Astrocyte (in vitro differentiated cells and primary cell): ENCODE measurements around the gene FSTL4. TPM values are rescaled to one million over a fixed set of nuclear protein-coding genes. Genes with fewer than 3 reads are reported as not detected.

Experiments
- DNase-seq: peaks from one replicate; pipeline ENCODE4 v3.0.0-alpha.2; 2010; ENCODE audit warnings: low read depth
- FAIRE-seq: peaks from 2 replicates; lab custom pipeline; 2011; peaks lifted over from hg19 to GRCh38; lab: Jason Lieb, UNC
- H2AFZ ChIP-seq: 2 replicates; pipeline ENCODE4 v1.6.0; 2012; ENCODE audit warnings: low read depth, low read length, inconsistent platforms
- H3K27ac ChIP-seq: 2 replicates; pipeline ENCODE4 v1.5.1; 2011; ENCODE audit warnings: low read depth, low read length, inconsistent platforms
- H3K27me3 ChIP-seq: 2 replicates; pipeline ENCODE4 v1.6.0; 2011; ENCODE audit warnings: low read length, inconsistent platforms; ENCODE audit not compliant: insufficient read depth
- H3K36me3 ChIP-seq: 2 replicates; pipeline ENCODE4 v1.5.1; 2011; ENCODE audit warnings: low read length, inconsistent platforms; ENCODE audit not compliant: insufficient read depth
- H3K4me1 ChIP-seq: 2 replicates; pipeline ENCODE4 v1.5.1; 2011; ENCODE audit warnings: low read length, inconsistent platforms; ENCODE audit not compliant: insufficient read depth
- H3K4me2 ChIP-seq: 2 replicates; pipeline ENCODE4 v1.6.0; 2012; ENCODE audit warnings: low read length, inconsistent platforms
- H3K4me3 ChIP-seq: 2 replicates; pipeline ENCODE4 v1.5.1; 2011; ENCODE audit warnings: low read depth, mild to moderate bottlenecking, low read length, inconsistent platforms; ENCODE audit not compliant: insufficient read depth
- H3K79me2 ChIP-seq: 2 replicates; pipeline ENCODE4 v1.6.0; 2012; ENCODE audit warnings: mild to moderate bottlenecking, low read length, inconsistent platforms; ENCODE audit not compliant: insufficient read depth
- H3K9ac ChIP-seq: 2 replicates; pipeline ENCODE4 v1.6.0; 2012; ENCODE audit warnings: mild to moderate bottlenecking, low read length, inconsistent platforms
- H3K9me3 ChIP-seq: 2 replicates; pipeline ENCODE4 v1.5.1; 2012; ENCODE audit warnings: low read depth, mild to moderate bottlenecking, low read length, inconsistent platforms; ENCODE audit not compliant: insufficient read depth
- H4K20me1 ChIP-seq: 2 replicates; pipeline ENCODE4 v1.6.0; 2012; ENCODE audit warnings: low read length, inconsistent platforms; ENCODE audit not compliant: insufficient read depth
- H3K27ac Mint-ChIP-seq: one replicate; pipeline ENCODE4 v1.8.0; 2021; ENCODE audit warnings: mild to moderate bottlenecking, mixed read lengths; ENCODE audit not compliant: unreplicated experiment
- H3K27me3 Mint-ChIP-seq: one replicate; pipeline ENCODE4 v1.8.0; 2021; ENCODE audit warnings: low read depth, mixed read lengths; ENCODE audit not compliant: unreplicated experiment
- H3K36me3 Mint-ChIP-seq: one replicate; pipeline ENCODE4 v1.8.0; 2021; ENCODE audit warnings: low read depth, mixed read lengths; ENCODE audit not compliant: unreplicated experiment
- H3K4me1 Mint-ChIP-seq: one replicate; pipeline ENCODE4 v1.8.0; 2021; ENCODE audit warnings: low read depth, mixed read lengths; ENCODE audit not compliant: unreplicated experiment
- H3K4me3 Mint-ChIP-seq: one replicate; pipeline ENCODE4 v1.8.0; 2021; ENCODE audit warnings: mild to moderate bottlenecking, moderate library complexity, mixed read lengths; ENCODE audit not compliant: unreplicated experiment
- H3K9me3 Mint-ChIP-seq: one replicate; pipeline ENCODE4 v1.8.0; 2021; ENCODE audit warnings: mild to moderate bottlenecking, mixed read lengths; ENCODE audit not compliant: unreplicated experiment
- CTCF ChIP-seq: IDR thresholded peaks from 2 replicates; pipeline ENCODE4 v1.5.1; 2011; ENCODE audit warnings: low read depth, mild to moderate bottlenecking, inconsistent platforms, low read length, moderate library complexity; ENCODE audit not compliant: insufficient read depth
- EZH2 ChIP-seq: IDR thresholded peaks from 2 replicates; pipeline ENCODE4 v1.6.1; 2012; ENCODE audit warnings: mild to moderate bottlenecking, low read length, inconsistent platforms; ENCODE audit not compliant: insufficient read depth
- total RNA-seq: library from RNA; stranded (reverse); gene quantifications from 2 replicates; pipeline ENCODE4 v1.2.1, GENCODE V29; 2021

Gene FSTL4
- total RNA-seq, 1 donor from 2014 or later: not detected

- Histone ChIP-seq H3K4me2 (no peak overlapping the region), H3K9me3 (no peaks in the 10 kb centered on the region), H3K79me2 (no peaks in the 10 kb centered on the region), H3K9ac (no peak overlapping the region), H3K4me1 (no peaks in the 10 kb centered on the region), H3K27me3 (no peaks in the 10 kb centered on the region), H4K20me1 (no peaks in the 10 kb centered on the region), H3K36me3 (no peaks in the 10 kb centered on the region), H3K27ac (no peak overlapping the region), H2AFZ (no peak overlapping the region), H3K4me3 (no peak overlapping the region)
- no peak overlapping the region for H3K4me3 Mint-ChIP-seq
- H3K36me3 Mint-ChIP-seq: no peaks in the 10 kb centered on the region
- DNase-seq (no peak), FAIRE-seq (no peak)
- no peak for TF ChIP-seq EZH2
- no peak for TF ChIP-seq CTCF
- H3K4me1 Mint-ChIP-seq: peaks cover 7% of the 10 kb centered on the region
- no peaks in the 10 kb centered on the region for H3K9me3 Mint-ChIP-seq
- H3K27ac Mint-ChIP-seq: no peak overlapping the region
- peaks cover 7% of the 10 kb centered on the region for H3K27me3 Mint-ChIP-seq
These were observed 461.3 kb downstream of the FSTL4 start for GRCh38 chr5:133150909-133151544.

GRCh38 chr5:133149345-133149744 is 463.0 kb downstream of the FSTL4 start:
- FAIRE-seq: no peak
- H3K27me3 Mint-ChIP-seq: peaks cover 7% of the 10 kb centered on the region
- no peaks in the 10 kb centered on the region for H4K20me1 ChIP-seq
- H3K9me3 Mint-ChIP-seq: peaks cover 4% of the 10 kb centered on the region
- no peaks in the 10 kb centered on the region for H3K36me3 Mint-ChIP-seq
- DNase-seq: no peak
- no peaks in the 10 kb centered on the region for H3K27me3 ChIP-seq
- peaks cover 7% of the 10 kb centered on the region for H3K4me1 Mint-ChIP-seq
- H3K27ac ChIP-seq: no peak overlapping the region
- no peaks in the 10 kb centered on the region for H3K79me2 ChIP-seq
- H3K27ac Mint-ChIP-seq: no peak overlapping the region
- no peaks in the 10 kb centered on the region for H3K9me3 ChIP-seq
- no peaks in the 10 kb centered on the region for H3K36me3 ChIP-seq
- no peaks in the 10 kb centered on the region for H3K4me1 ChIP-seq
- no peak overlapping the region for H2AFZ ChIP-seq
- H3K4me3 ChIP-seq: no peak overlapping the region
- TF ChIP-seq CTCF (no peak), EZH2 (no peak)
- H3K9ac ChIP-seq: no peak overlapping the region
- no peak overlapping the region for H3K4me2 ChIP-seq
- no peak overlapping the region for H3K4me3 Mint-ChIP-seq

- Histone ChIP-seq H3K4me2 (no peak overlapping the region), H3K79me2 (no peaks in the 10 kb centered on the region)
These were observed 464.4 kb downstream of the FSTL4 start for GRCh38 chr5:133147815-133148567.

More at GRCh38 chr5:133147815-133148567, 464.4 kb downstream of the FSTL4 start:
- H3K9me3 ChIP-seq: no peaks in the 10 kb centered on the region
- no peak overlapping the region for H3K4me3 ChIP-seq
- no peak for TF ChIP-seq EZH2
- H3K27me3 Mint-ChIP-seq: peaks cover 2% of the 10 kb centered on the region
- H3K27ac Mint-ChIP-seq: no peak overlapping the region
- H3K36me3 ChIP-seq: no peaks in the 10 kb centered on the region
- DNase-seq: peak; percentile 12
- H3K4me1 ChIP-seq: no peaks in the 10 kb centered on the region
- H3K27ac ChIP-seq: no peak overlapping the region
- peaks cover 7% of the 10 kb centered on the region for H3K4me1 Mint-ChIP-seq
- H3K36me3 Mint-ChIP-seq: no peaks in the 10 kb centered on the region
- H4K20me1 ChIP-seq: no peaks in the 10 kb centered on the region
- H3K27me3 ChIP-seq: no peaks in the 10 kb centered on the region
- H3K9me3 Mint-ChIP-seq: peaks cover 11% of the 10 kb centered on the region
- H3K9ac ChIP-seq: no peak overlapping the region
- no peak overlapping the region for H2AFZ ChIP-seq
- H3K4me3 Mint-ChIP-seq: no peak overlapping the region
- no peak for FAIRE-seq
